ENCODE results near the gene CNN2. TPM values are rescaled to one million over a fixed set of nuclear protein-coding genes. Genes with fewer than 3 reads are reported as not detected.

CNN2 gene
- total and polyA plus RNA-seq, 2 of the 8 experiments (the other 6 are each of a cell fraction or from before 2014, with no cell fraction given), result 189 to 551 TPM

DNA sequence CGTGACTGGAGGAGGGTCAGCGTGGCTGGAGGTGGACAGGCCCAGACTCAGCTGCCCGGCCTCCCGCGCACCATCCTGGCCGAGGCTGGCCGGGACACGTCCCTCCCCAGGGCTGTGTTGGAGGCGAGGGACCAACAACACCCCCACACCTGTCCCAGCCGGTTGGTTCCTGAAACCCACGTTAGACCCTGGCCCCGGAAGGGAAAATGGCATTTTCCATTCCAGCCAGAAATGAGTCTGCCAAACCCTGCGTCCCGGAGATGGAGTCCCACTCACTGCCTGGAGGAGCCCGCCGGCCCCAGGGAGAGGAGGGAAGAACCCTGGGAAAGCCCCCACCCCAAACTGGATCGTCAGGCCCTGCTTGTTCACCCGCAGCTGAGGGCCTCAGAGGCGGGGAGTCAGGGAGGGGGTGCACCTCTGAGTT is 47.1 kb upstream of the CNN2 start:
- Histone ChIP-seq H3K79me1 (ENCODE audit: low read depth, low read length) (no peaks in the 10 kb centered on the region), H4K20me1 (replicated peaks in 1 of 2; ENCODE audit: control insufficient read depth in 1 of 2, insufficient read depth in 2 of 2, low read length in 2 of 2) (no peaks in the 10 kb centered on the region), H3K4me3 (ENCODE audit: extremely low read depth in 1 of 4, insufficient read depth in 2 of 4, low read depth in 3 of 4, low read length in 4 of 4) (no peak overlapping the region), H3K4me2 (ENCODE audit: insufficient read depth in 1 of 2, low read depth in 2 of 2, low read length in 2 of 2) (no peak overlapping the region), H3K23me2 (ENCODE audit: low read depth, low read length) (no peaks in the 10 kb centered on the region), H2BK15ac (ENCODE audit: low read length) (0 out of 2 replicates have a peak overlapping the region, but pooled peaks have one; percentile 61), H3K18ac (ENCODE audit: extremely low read depth, low read length) (peak overlapping the region; percentile 60), H3K27ac (ENCODE audit: low read depth, low read length) (no peak overlapping the region; the same call in 1 of the 2 replicates), H2BK120ac (replicated peaks; ENCODE audit: low read depth, low read length) (no peak overlapping the region), H3K23ac (ENCODE audit: insufficient read length) (no peak overlapping the region), H4K8ac (ENCODE audit: extremely low read depth, insufficient read depth, low read length) (no peak overlapping the region; the same call in 1 of the 2 replicates), H3K4ac (replicated peaks; ENCODE audit: insufficient read length, low read depth, low read length) (peak overlapping the region; percentile 74), H2AFZ (ENCODE audit: low read length) (no peak overlapping the region), H3K27me3 (replicated peaks in 1 of 4; ENCODE audit: control insufficient read depth in 3 of 4, extremely low read depth in 1 of 4, insufficient read depth in 3 of 4, low read length in 3 of 4) (no peaks in the 10 kb centered on the region), H3K79me2 (ENCODE audit: control insufficient read depth in 1 of 2, insufficient read depth in 2 of 2, low read length in 2 of 2) (no peaks in the 10 kb centered on the region), H3K9me3 (ENCODE audit: insufficient read depth in 2 of 2, low read depth in 1 of 2, low read length in 1 of 2) (no peaks in the 10 kb centered on the region), H3K56ac (replicated peaks; ENCODE audit: insufficient read length, low read depth, low read length) (no peak overlapping the region), H3K4me1 (replicated peaks in 1 of 4; ENCODE audit: control insufficient read depth in 3 of 4, insufficient read depth in 4 of 4, low read length in 3 of 4) (peaks cover 0 to 14% (median 11%) of the 10 kb centered on the region in 4 experiments; a peak in 5 of 7 replicates), H4K91ac (replicated peaks; ENCODE audit: insufficient read length, low read length) (peak overlapping the region; percentile 17), H2BK12ac (ENCODE audit: low read depth, low read length) (no peak overlapping the region), H2AK5ac (ENCODE audit: low read depth, low read length) (no peak overlapping the region), H3K36me3 (ENCODE audit: control insufficient read depth in 2 of 4, insufficient read depth in 4 of 4, low read length in 3 of 4) (no peaks in the 10 kb centered on the region; a peak in 1 of 8 replicates), H2BK20ac (ENCODE audit: low read length) (no peak overlapping the region), H3K9ac (replicated peaks in 1 of 4; ENCODE audit: extremely low read depth in 1 of 4, low read depth in 3 of 4, low read length in 3 of 4) (no peak overlapping the region; a peak in 1 of 7 replicates), H4K5ac (ENCODE audit: insufficient read length, low read depth, low read length) (peak overlapping the region; percentile 73), H2BK5ac (ENCODE audit: low read depth, low read length) (peak overlapping the region; percentile 60; the same call in 1 of the 2 replicates), H3K14ac (ENCODE audit: insufficient read length) (no peak overlapping the region)
- CTCF ChIA-PET (ENCODE audit: partially characterized antibody), result interaction anchor here (1.8 to 7.3 kb wide), 3 partner anchors 9 to 56 kb away, joined by 5 to 113 read pairs (median 62); no protein-coding TSS in a partner anchor
- no peak for DNase-seq (ENCODE audit: low read depth in 1 of 2, low spot score in 2 of 2)
- POLR2A ChIA-PET (ENCODE audit: partially characterized antibody), result interaction anchor here (1.0 to 1.9 kb wide), 4 partner anchors 9 to 47 kb away, joined by 3 to 6 read pairs (median 4); partner anchors contain the start of gene CNN2
- no peak for FAIRE-seq
- 87% methylated on average over 17 of the region's 19 CpGs; no CpG with 5 or more reads in 1 of the 2 experiments for WGBS, 2 experiments (ENCODE audit: extremely low coverage in 1 of 2, insufficient coverage in 1 of 2, insufficient read length in 1 of 2, insufficient replicate concordance in 2 of 2, low coverage in 1 of 2, low lambda C conversion rate in 2 of 2, missing lambda C conversion rate in 1 of 2)
- TF ChIP-seq TAF7 (optimal IDR thresholded peaks at IDR 0.05; ENCODE audit: borderline replicate concordance, low read depth, low read length) (no peak), CTBP2 (IDR thresholded peaks at IDR 0.05; ENCODE audit: borderline replicate concordance, insufficient read depth, insufficient read length, low read length) (no peak), BACH1 (IDR thresholded peaks at IDR 0.05; ENCODE audit: low read length) (no peak), CREB1 (IDR thresholded peaks at IDR 0.05) (no peak), EP300 (IDR thresholded peaks at IDR 0.05; ENCODE audit: borderline replicate concordance in 1 of 2, low read depth in 2 of 2, low read length in 2 of 2) (no peak), SP1 (IDR thresholded peaks at IDR 0.05; ENCODE audit: low read depth, low read length) (no peak), CHD1 (IDR thresholded peaks at IDR 0.05; ENCODE audit: low read depth, low read length) (no peak), KDM1A (IDR thresholded peaks at IDR 0.05; ENCODE audit: borderline replicate concordance, low read length) (no peak), TBP (IDR thresholded peaks at IDR 0.05; ENCODE audit: low read depth, low read length) (no peak), TAF1 (IDR thresholded peaks at IDR 0.05; ENCODE audit: low read depth, low read length) (no peak), HDAC2 (IDR thresholded peaks at IDR 0.05; ENCODE audit: borderline replicate concordance in 1 of 2, low read depth in 2 of 2, low read length in 2 of 2) (no peak), POLR2AphosphoS5 (IDR thresholded peaks at IDR 0.05; ENCODE audit: low read depth, low read length) (no peak)
- TF ChIP-seq, protein P1, sequence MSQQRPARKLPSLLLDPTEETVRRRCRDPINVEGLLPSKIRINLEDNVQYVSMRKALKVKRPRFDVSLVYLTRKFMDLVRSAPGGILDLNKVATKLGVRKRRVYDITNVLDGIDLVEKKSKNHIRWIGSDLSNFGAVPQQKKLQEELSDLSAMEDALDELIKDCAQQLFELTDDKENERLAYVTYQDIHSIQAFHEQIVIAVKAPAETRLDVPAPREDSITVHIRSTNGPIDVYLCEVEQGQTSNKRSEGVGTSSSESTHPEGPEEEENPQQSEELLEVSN (IDR thresholded peaks at IDR 0.05), result no peak

All from H1 (cell line).